DND-41 (cell line): ENCODE data around the gene OR5K2.
A peak's percentile ranks its signal among the peaks of the same experiment; 100 is the strongest.

Source experiments
- ATAC-seq: fragments of 200-7000 bp; cut with Tn5 transposase; 3 replicates; pipeline ENCODE4 v1.9.1; 2021; ENCODE audit warnings: low read depth; ENCODE audit not compliant: insufficient read depth
- DNase-seq: peaks from one replicate; pipeline ENCODE4 v3.0.0-alpha.2; 2020
- H2AFZ ChIP-seq: 2 replicates; pipeline ENCODE4 v1.6.0; 2012; ENCODE audit warnings: low read depth, low read length
- H3K27ac ChIP-seq: 2 replicates; pipeline ENCODE4 v1.5.1; 2012; ENCODE audit warnings: low read length, inconsistent platforms
- H3K27me3 ChIP-seq: fragments of 200-600 bp; sonication (generic); 2 replicates; pipeline ENCODE4 v1.6.0; 2012; ENCODE audit warnings: low read length, mild to moderate bottlenecking, inconsistent platforms; ENCODE audit not compliant: insufficient read depth, poor library complexity
- H3K36me3 ChIP-seq: 2 replicates; pipeline ENCODE4 v1.5.1; 2012; ENCODE audit warnings: low read length, inconsistent platforms; ENCODE audit not compliant: insufficient read depth
- H3K4me1 ChIP-seq: 2 replicates; pipeline ENCODE4 v1.5.1; 2012; ENCODE audit warnings: mild to moderate bottlenecking, low read length; ENCODE audit not compliant: insufficient read depth
- H3K4me2 ChIP-seq: 2 replicates; pipeline ENCODE4 v1.6.0; 2012; ENCODE audit warnings: mild to moderate bottlenecking, moderate library complexity, low read length, inconsistent platforms; ENCODE audit not compliant: insufficient read depth
- H3K4me3 ChIP-seq, 2 experiments: fragments of 200-600 bp in 1 of 2; shearing (Covaris generic) in 1 of 2; 2 replicates each; pipeline ENCODE4 v1.5.1; 2012 to 2016; ENCODE audit warnings: inconsistent platforms in 2 of 2, low read length in 2 of 2, mild to moderate bottlenecking in 2 of 2, low read depth in 1 of 2, moderate library complexity in 1 of 2
- H3K79me2 ChIP-seq: 2 replicates; pipeline ENCODE4 v1.6.0; 2012; ENCODE audit warnings: low read length, inconsistent platforms; ENCODE audit not compliant: insufficient read depth
- H3K9ac ChIP-seq: 2 replicates; pipeline ENCODE4 v1.6.0; 2012; ENCODE audit warnings: low read depth, mild to moderate bottlenecking, inconsistent platforms, low read length, moderate library complexity
- H3K9me3 ChIP-seq: 2 replicates; pipeline ENCODE4 v1.5.1; 2012; ENCODE audit warnings: low read length, moderate library complexity, mild to moderate bottlenecking, inconsistent platforms; ENCODE audit not compliant: insufficient read depth, severe bottlenecking
- H4K20me1 ChIP-seq: 2 replicates; pipeline ENCODE4 v1.6.0; 2012; ENCODE audit warnings: low read length; ENCODE audit not compliant: insufficient read depth
- CTCF ChIP-seq: IDR thresholded peaks from 2 replicates; pipeline ENCODE4 v1.5.1; 2012; ENCODE audit warnings: borderline replicate concordance, low read length, moderate library complexity, mild to moderate bottlenecking; ENCODE audit not compliant: poor library complexity, severe bottlenecking; ENCODE audit errors: extremely low read depth
- EZH2 ChIP-seq: IDR thresholded peaks from 3 replicates; pipeline ENCODE4 v1.6.1; 2012; ENCODE audit warnings: borderline replicate concordance, low read depth, mild to moderate bottlenecking, moderate library complexity, low read length, inconsistent platforms; ENCODE audit not compliant: severe bottlenecking

The OR5K2 gene

GRCh38 chr3:98453827-98454226, 43.7 kb upstream of the OR5K2 start:
- Histone ChIP-seq H3K4me1 (no peaks in the 10 kb centered on the region), H3K4me3 (no peak overlapping the region), H3K9ac (no peak overlapping the region), H2AFZ (no peak overlapping the region), H3K4me2 (no peak overlapping the region), H3K9me3 (no peaks in the 10 kb centered on the region), H3K27me3 (no peaks in the 10 kb centered on the region), H3K27ac (no peak overlapping the region), H3K36me3 (no peaks in the 10 kb centered on the region), H4K20me1 (no peaks in the 10 kb centered on the region), H3K79me2 (no peaks in the 10 kb centered on the region)
- TF ChIP-seq EZH2 = no peak
- TF ChIP-seq CTCF = no peak
- ATAC-seq (no peak), DNase-seq (no peak)

- no peak for DNase-seq
- no peak overlapping the region for H2AFZ ChIP-seq
- no peak overlapping the region for H3K9ac ChIP-seq
- H3K27me3 ChIP-seq = no peaks in the 10 kb centered on the region
- TF ChIP-seq EZH2 (no peak), CTCF (no peak)
- no peaks in the 10 kb centered on the region for H3K36me3 ChIP-seq
- H3K4me1 ChIP-seq = no peaks in the 10 kb centered on the region
- no peaks in the 10 kb centered on the region for H3K79me2 ChIP-seq
- H3K4me2 ChIP-seq = no peak overlapping the region
- no peak overlapping the region for H3K27ac ChIP-seq
- no peak for ATAC-seq
- H4K20me1 ChIP-seq = no peaks in the 10 kb centered on the region
- no peaks in the 10 kb centered on the region for H3K9me3 ChIP-seq
- no peak overlapping the region for H3K4me3 ChIP-seq
These were observed 42.6 kb upstream of the OR5K2 start for GRCh38 chr3:98454929-98455328.

GRCh38 chr3:98457543-98457942, 39.9 kb upstream of the OR5K2 start:
- H3K9ac ChIP-seq = no peak overlapping the region
- H3K4me1 ChIP-seq = no peaks in the 10 kb centered on the region
- no peak overlapping the region for H2AFZ ChIP-seq
- DNase-seq = no peak
- H3K27ac ChIP-seq = no peak overlapping the region
- H3K4me3 ChIP-seq = no peak overlapping the region
- H3K79me2 ChIP-seq = no peaks in the 10 kb centered on the region
- H3K36me3 ChIP-seq = no peaks in the 10 kb centered on the region
- ATAC-seq = no peak
- H4K20me1 ChIP-seq = no peaks in the 10 kb centered on the region
- no peaks in the 10 kb centered on the region for H3K27me3 ChIP-seq
- H3K4me2 ChIP-seq = no peak overlapping the region
- TF ChIP-seq CTCF (no peak), EZH2 (no peak)
- H3K9me3 ChIP-seq = no peaks in the 10 kb centered on the region

GRCh38 chr3:98460220-98460619, 37.3 kb upstream of the OR5K2 start:
- H3K36me3 ChIP-seq = no peaks in the 10 kb centered on the region
- H4K20me1 ChIP-seq = no peaks in the 10 kb centered on the region
- H3K4me1 ChIP-seq = no peaks in the 10 kb centered on the region
- no peak overlapping the region for H3K27ac ChIP-seq
- DNase-seq (no peak), ATAC-seq (peak; percentile 31; the same call in 1 of the 3 replicates)
- no peaks in the 10 kb centered on the region for H3K79me2 ChIP-seq
- H3K4me3 ChIP-seq = no peak overlapping the region
- no peaks in the 10 kb centered on the region for H3K27me3 ChIP-seq
- TF ChIP-seq EZH2 = no peak
- TF ChIP-seq CTCF = no peak
- H3K9ac ChIP-seq = no peak overlapping the region
- H2AFZ ChIP-seq = no peak overlapping the region
- no peaks in the 10 kb centered on the region for H3K9me3 ChIP-seq
- H3K4me2 ChIP-seq = no peak overlapping the region
